H1 (cell line): Measurements from ENCODE around the gene CLEC16A. TPM values are rescaled to one million over a fixed set of nuclear protein-coding genes. Genes with fewer than 3 reads are reported as not detected.

Experiments used
- CTCF ChIA-PET: fragments of 300-600 bp; sonication (Branson Sonifier 250); formaldehyde crosslinking; loops from one replicate; lab custom pipeline; 2021; ENCODE audit not compliant: partially characterized antibody; lab: Charles Lee
- POLR2A ChIA-PET: fragments of 300-600 bp; sonication (Branson Sonifier 250); formaldehyde crosslinking; loops from one replicate; lab custom pipeline; 2021; ENCODE audit warnings: inconsistent platforms; ENCODE audit not compliant: partially characterized antibody; lab: Charles Lee
- DNase-seq, 2 experiments: peaks; one replicate each; pipeline versions ENCODE4 v3.0.0 to v3.0.0-alpha.2; 2010 to 2022; ENCODE audit warnings: low spot score in 2 of 2, low read depth in 1 of 2, mixed read lengths in 1 of 2
- FAIRE-seq: peaks from 2 replicates; lab custom pipeline; 2011; peaks lifted over from hg19 to GRCh38; lab: Jason Lieb, UNC
- H2AFZ ChIP-seq: 2 replicates; pipeline ENCODE4 v1.8.1; 2012; ENCODE audit warnings: low read length, inconsistent platforms
- H2AK5ac ChIP-seq: 2 replicates; pipeline ENCODE4 v1.6.1; 2013; ENCODE audit warnings: low read depth, low read length
- H2BK120ac ChIP-seq: replicated peaks from 2 replicates; pipeline ENCODE3; 2013; ENCODE audit warnings: low read depth, low read length, inconsistent platforms
- H2BK12ac ChIP-seq: 2 replicates; pipeline ENCODE4 v1.6.1; 2013; ENCODE audit warnings: low read depth, low read length
- H2BK15ac ChIP-seq: 2 replicates; pipeline ENCODE4 v1.6.1; 2013; ENCODE audit warnings: low read length
- H2BK20ac ChIP-seq: 2 replicates; pipeline ENCODE4 v1.6.1; 2013; ENCODE audit warnings: low read length
- H2BK5ac ChIP-seq: 2 replicates; pipeline ENCODE4 v1.6.1; 2013; ENCODE audit warnings: low read depth, low read length
- H3K14ac ChIP-seq: 2 replicates; pipeline ENCODE4 v1.6.1; 2013; ENCODE audit warnings: inconsistent platforms; ENCODE audit not compliant: insufficient read length
- H3K18ac ChIP-seq: 2 replicates; pipeline ENCODE4 v1.6.1; 2013; ENCODE audit warnings: low read length; ENCODE audit errors: extremely low read depth
- H3K23ac ChIP-seq: 2 replicates; pipeline ENCODE4 v1.6.1; 2013; ENCODE audit warnings: inconsistent platforms; ENCODE audit not compliant: insufficient read length
- H3K23me2 ChIP-seq: 2 replicates; pipeline ENCODE4 v1.6.1; 2013; ENCODE audit warnings: low read depth, low read length
- H3K27ac ChIP-seq: 2 replicates; pipeline ENCODE4 v1.6.1; 2011; ENCODE audit warnings: low read depth, low read length, inconsistent platforms
- H3K27me3 ChIP-seq, 4 experiments: replicated peaks in 1 of 4; 1 replicate in 1 of 4; 2 replicates in 3 of 4; pipeline versions ENCODE4 v1.6.1 to v1.8.1; 2011 to 2013; ENCODE audit warnings: low read length in 3 of 4, mild to moderate bottlenecking in 3 of 4, inconsistent platforms in 2 of 4, mixed read lengths in 2 of 4, moderate library complexity in 1 of 4; ENCODE audit not compliant: control insufficient read depth in 3 of 4, insufficient read depth in 3 of 4; ENCODE audit errors: extremely low read depth in 1 of 4
- H3K36me3 ChIP-seq, 4 experiments: 2 replicates each; pipeline versions ENCODE4 v1.6.1 to v1.8.1; 2011 to 2013; ENCODE audit warnings: mild to moderate bottlenecking in 4 of 4, low read length in 3 of 4, moderate library complexity in 2 of 4, control low read depth in 1 of 4, inconsistent platforms in 1 of 4; ENCODE audit not compliant: insufficient read depth in 4 of 4, control insufficient read depth in 2 of 4
- H3K4ac ChIP-seq: replicated peaks from 2 replicates; pipeline ENCODE3; 2013; ENCODE audit warnings: low read length, low read depth, mixed read lengths, inconsistent platforms; ENCODE audit not compliant: insufficient read length
- H3K4me1 ChIP-seq, 4 experiments: replicated peaks in 1 of 4; 1 replicate in 1 of 4; 2 replicates in 3 of 4; pipeline versions ENCODE4 v1.6.1 to v1.8.1; 2011 to 2013; ENCODE audit warnings: low read length in 3 of 4, inconsistent platforms in 2 of 4, mixed read lengths in 1 of 4; ENCODE audit not compliant: insufficient read depth in 4 of 4, control insufficient read depth in 3 of 4
- H3K4me2 ChIP-seq, 2 experiments: 2 replicates each; pipeline versions ENCODE4 v1.6.1 to v1.8.1; 2011 to 2013; ENCODE audit warnings: low read depth in 2 of 2, low read length in 2 of 2, control low read depth in 1 of 2, inconsistent platforms in 1 of 2, mild to moderate bottlenecking in 1 of 2; ENCODE audit not compliant: insufficient read depth in 1 of 2
- H3K4me3 ChIP-seq, 4 experiments: fragments of 200-600, 300-600 bp in 1 of 4; sonication (generic), shearing (Covaris generic), sonication (Bioruptor Twin) in 1 of 4; 2 replicates each; pipeline versions ENCODE4 v1.5.1 to v1.8.1; 2011 to 2016; ENCODE audit warnings: low read length in 4 of 4, low read depth in 3 of 4, control low read depth in 2 of 4, inconsistent platforms in 2 of 4, mild to moderate bottlenecking in 2 of 4, mixed read lengths in 1 of 4, moderate library complexity in 1 of 4; ENCODE audit not compliant: insufficient read depth in 2 of 4; ENCODE audit errors: extremely low read depth in 1 of 4
- H3K56ac ChIP-seq: replicated peaks from 2 replicates; pipeline ENCODE3; 2013; ENCODE audit warnings: low read depth, mild to moderate bottlenecking, mixed read lengths, low read length, inconsistent platforms; ENCODE audit not compliant: insufficient read length
- H3K79me1 ChIP-seq: 2 replicates; pipeline ENCODE4 v1.6.1; 2013; ENCODE audit warnings: low read depth, low read length, control low read depth
- H3K79me2 ChIP-seq, 2 experiments: 2 replicates each; pipeline versions ENCODE4 v1.6.1 to v1.8.1; 2012 to 2013; ENCODE audit warnings: low read length in 2 of 2, mild to moderate bottlenecking in 2 of 2, inconsistent platforms in 1 of 2; ENCODE audit not compliant: insufficient read depth in 2 of 2, control insufficient read depth in 1 of 2
- H3K9ac ChIP-seq, 4 experiments: replicated peaks in 1 of 4; 1 replicate in 1 of 4; 2 replicates in 3 of 4; pipeline versions ENCODE4 v1.6.1 to v1.8.1; 2011 to 2013; ENCODE audit warnings: low read depth in 3 of 4, low read length in 3 of 4, control low read depth in 2 of 4, mild to moderate bottlenecking in 2 of 4, moderate library complexity in 2 of 4, inconsistent platforms in 1 of 4; ENCODE audit errors: extremely low read depth in 1 of 4
- H3K9me3 ChIP-seq, 2 experiments: 2 replicates each; pipeline versions ENCODE4 v1.6.1 to v1.8.1; 2012 to 2013; ENCODE audit warnings: mild to moderate bottlenecking in 2 of 2, moderate library complexity in 2 of 2, control low read depth in 1 of 2, inconsistent platforms in 1 of 2, low read depth in 1 of 2, low read length in 1 of 2, mixed read lengths in 1 of 2; ENCODE audit not compliant: insufficient read depth in 2 of 2
- H4K20me1 ChIP-seq, 2 experiments: replicated peaks in 1 of 2; 2 replicates each; pipeline versions ENCODE3 to v1.8.1; 2011 to 2013; ENCODE audit warnings: inconsistent platforms in 2 of 2, low read length in 2 of 2, mild to moderate bottlenecking in 1 of 2; ENCODE audit not compliant: insufficient read depth in 2 of 2, control insufficient read depth in 1 of 2
- H4K5ac ChIP-seq: 2 replicates; pipeline ENCODE4 v1.6.1; 2013; ENCODE audit warnings: low read length, low read depth, mixed read lengths, inconsistent platforms; ENCODE audit not compliant: insufficient read length
- H4K8ac ChIP-seq: 2 replicates; pipeline ENCODE4 v1.8.0; 2013; ENCODE audit warnings: mild to moderate bottlenecking, moderate library complexity, low read length, inconsistent platforms; ENCODE audit not compliant: insufficient read depth; ENCODE audit errors: extremely low read depth
- H4K91ac ChIP-seq: replicated peaks from 2 replicates; pipeline ENCODE3; 2013; ENCODE audit warnings: low read length, mixed read lengths, inconsistent platforms; ENCODE audit not compliant: insufficient read length
- BCL11A ChIP-seq, 2 experiments: IDR thresholded peaks; one replicate each; pipeline ENCODE4 v1.6.1; 2011; ENCODE audit warnings: low read depth in 2 of 2, low read length in 2 of 2, mild to moderate bottlenecking in 2 of 2
- GABPA ChIP-seq: IDR thresholded peaks from 2 replicates; pipeline ENCODE4 v1.6.1; 2011; ENCODE audit warnings: mild to moderate bottlenecking, low read length, moderate library complexity, borderline replicate concordance; ENCODE audit not compliant: insufficient read depth
- KDM5A ChIP-seq: fragments of 200-600 bp; IDR thresholded peaks from 2 replicates; pipeline ENCODE4 v1.7.1; 2012; ENCODE audit warnings: mild to moderate bottlenecking, low read length, inconsistent platforms, mixed read lengths
- MAFK ChIP-seq: IDR thresholded peaks from 2 replicates; pipeline ENCODE4 v1.6.1; 2012; ENCODE audit warnings: low read depth, mild to moderate bottlenecking, improper control_type of control experiment, low read length
- RAD21 ChIP-seq, 2 experiments: IDR thresholded peaks in 1 of 2; conservative IDR thresholded peaks in 1 of 2; 2 replicates each; pipeline ENCODE4 v1.6.1; 2011; ENCODE audit warnings: low read depth in 2 of 2, low read length in 2 of 2, improper control_type of control experiment in 1 of 2, inconsistent platforms in 1 of 2, mild to moderate bottlenecking in 1 of 2, moderate library complexity in 1 of 2
- SIRT6 ChIP-seq: IDR thresholded peaks from one replicate; pipeline ENCODE4 v1.7.1; 2012; ENCODE audit warnings: low read length, inconsistent platforms
- TBP ChIP-seq: IDR thresholded peaks from 2 replicates; pipeline ENCODE4 v1.6.1; 2011; ENCODE audit warnings: low read depth, low read length, improper control_type of control experiment
- TCF12 ChIP-seq: IDR thresholded peaks from 2 replicates; pipeline ENCODE4 v1.6.1; 2011; ENCODE audit warnings: low read depth, mild to moderate bottlenecking, low read length
- WGBS, 2 experiments: shearing (Covaris generic) in 1 of 2; methylation state at CpG; one replicate each; pipeline versions ENCODE4 v1.1.6 to v1.1.7; 2013 to 2015; ENCODE audit warnings: low lambda C conversion rate in 2 of 2, mixed read lengths in 2 of 2, inconsistent platforms in 1 of 2, low coverage in 1 of 2, missing lambda C conversion rate in 1 of 2; ENCODE audit not compliant: insufficient replicate concordance in 2 of 2, insufficient coverage in 1 of 2, insufficient read length in 1 of 2; ENCODE audit errors: extremely low coverage in 1 of 2, missing lambda C conversion rate in 1 of 2; 5-methylcytosine and 5-hydroxymethylcytosine counted together
- polyA plus RNA-seq, 7 experiments: library from polyadenylated mRNA; depleted of rRNA in 3 of 7; stranded (reverse) in 5 of 7; unstranded in 2 of 7; fragments of >200 nt in 5 of 7; fragments of 200-250 nt in 2 of 7; gene quantifications; 1 replicate in 5 of 7; 2 replicates in 1 of 7; 4 replicates in 1 of 7; pipeline versions ENCODE4 v1.2.1 to v1.2.3, GENCODE V29; 2011 to 2013; ENCODE audit warnings: missing spikeins in 2 of 7, mixed read lengths in 2 of 7
- total RNA-seq: library from RNA; stranded (reverse); fragmentation: NEBNext Ultra II Directional; extraction: Animal tissue kit (Norgen Biotek cat#: 25700); gene quantifications from 2 replicates; pipeline ENCODE4 v1.2.1, GENCODE V29; 2021
- TF ChIP-seq, protein P1 (sequence below): IDR thresholded peaks from 2 replicates; pipeline ENCODE4 v1.6.1; 2012; ENCODE audit warnings: inconsistent platforms
- TF ChIP-seq, protein P2 (sequence below): IDR thresholded peaks from 2 replicates; pipeline ENCODE4 v1.6.1; 2011; ENCODE audit warnings: low read length, improper control_type of control experiment

Gene CLEC16A
- total and polyA plus RNA-seq, 2 of the 8 experiments (the other 6 are each of a cell fraction or from before 2014, with no cell fraction given): 7.6 to 19.3 TPM

DNA sequence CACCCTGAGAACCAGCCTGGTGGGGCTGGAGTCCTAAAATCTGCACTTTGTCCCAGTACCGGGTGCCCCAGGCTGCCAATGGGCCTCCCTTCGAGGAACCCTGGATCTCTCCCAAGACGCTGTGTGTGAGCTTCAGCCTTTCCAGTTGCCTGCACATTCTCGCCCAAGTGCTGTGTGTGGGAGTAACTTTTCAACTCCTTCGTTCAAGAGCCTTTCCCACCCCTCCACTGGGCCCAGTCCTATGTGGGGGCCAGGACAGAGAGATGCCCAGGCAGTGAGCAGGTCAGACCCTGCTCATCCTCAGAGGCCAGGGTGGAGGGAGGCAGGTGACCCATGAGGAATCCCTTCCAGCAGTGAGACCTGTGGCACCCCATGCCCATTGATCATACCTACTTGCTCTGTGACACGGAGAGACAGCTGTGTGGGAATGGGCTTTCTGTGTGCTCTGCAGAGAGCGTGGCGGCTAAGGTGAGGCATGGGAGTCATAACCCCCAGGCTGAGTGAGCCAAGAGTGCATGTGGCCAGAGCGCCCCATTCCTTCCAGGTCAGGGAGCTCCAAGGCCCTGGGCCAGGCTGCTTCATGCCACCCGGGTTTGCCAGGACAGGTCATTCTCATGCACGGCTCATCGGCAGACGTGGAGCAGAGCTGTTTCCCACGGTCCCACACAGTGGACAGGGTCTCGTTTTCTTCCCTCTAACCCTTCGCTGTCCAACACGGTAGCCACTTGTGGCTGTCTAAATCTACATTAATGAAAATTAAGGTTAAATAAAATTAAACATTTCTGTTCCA, 154.4 kb downstream of the CLEC16A start:
- CTCF ChIA-PET: interaction anchor here (0.8 to 2.2 kb wide), 7 partner anchors 11 to 260 kb away, joined by 3 to 6 read pairs (median 3); partner anchors contain the start of gene PRM3
- Histone ChIP-seq H3K79me2 (no peaks in the 10 kb centered on the region), H4K91ac (no peak overlapping the region), H3K9ac (no peak overlapping the region), H2BK20ac (no peak overlapping the region), H3K9me3 (no peaks in the 10 kb centered on the region), H3K79me1 (no peaks in the 10 kb centered on the region), H3K36me3 (no peaks in the 10 kb centered on the region), H3K23ac (no peak overlapping the region), H3K18ac (no peak overlapping the region), H2AFZ (no peak overlapping the region), H3K27me3 (no peaks in the 10 kb centered on the region), H3K56ac (no peak overlapping the region), H3K4me3 (no peak overlapping the region), H2BK12ac (no peak overlapping the region), H3K4me2 (no peak overlapping the region), H2AK5ac (no peak overlapping the region), H4K8ac (no peak overlapping the region), H2BK5ac (no peak overlapping the region), H2BK120ac (no peak overlapping the region), H3K27ac (no peak overlapping the region), H3K23me2 (no peaks in the 10 kb centered on the region), H3K14ac (no peak overlapping the region), H3K4me1 (no peaks in the 10 kb centered on the region; a peak in 2 of 7 replicates), H4K20me1 (no peaks in the 10 kb centered on the region), H4K5ac (no peak overlapping the region), H2BK15ac (no peak overlapping the region), H3K4ac (no peak overlapping the region)
- 93% methylated on average over 17 of the region's 17 CpGs; no CpG with 5 or more reads in 1 of the 2 experiments for WGBS, 2 experiments
- POLR2A ChIA-PET: interaction anchor here (1.4 kb wide), 1 partner anchor 8 kb away, joined by 3 read pairs; no protein-coding TSS in a partner anchor
- DNase-seq (no peak), FAIRE-seq (no peak)
- TF ChIP-seq TBP: no peak
- TF ChIP-seq, protein P1, sequence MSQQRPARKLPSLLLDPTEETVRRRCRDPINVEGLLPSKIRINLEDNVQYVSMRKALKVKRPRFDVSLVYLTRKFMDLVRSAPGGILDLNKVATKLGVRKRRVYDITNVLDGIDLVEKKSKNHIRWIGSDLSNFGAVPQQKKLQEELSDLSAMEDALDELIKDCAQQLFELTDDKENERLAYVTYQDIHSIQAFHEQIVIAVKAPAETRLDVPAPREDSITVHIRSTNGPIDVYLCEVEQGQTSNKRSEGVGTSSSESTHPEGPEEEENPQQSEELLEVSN: no peak
- TF ChIP-seq SIRT6: no peak
- no peak for TF ChIP-seq RAD21 (IDR thresholded peaks at IDR 0.05 in 1 of 2, conservative IDR thresholded peaks at IDR 0.05 in 1 of 2; ENCODE audit: low read depth in 2 of 2, low read length in 2 of 2)
- no peak for TF ChIP-seq MAFK
- TF ChIP-seq, protein P2, sequence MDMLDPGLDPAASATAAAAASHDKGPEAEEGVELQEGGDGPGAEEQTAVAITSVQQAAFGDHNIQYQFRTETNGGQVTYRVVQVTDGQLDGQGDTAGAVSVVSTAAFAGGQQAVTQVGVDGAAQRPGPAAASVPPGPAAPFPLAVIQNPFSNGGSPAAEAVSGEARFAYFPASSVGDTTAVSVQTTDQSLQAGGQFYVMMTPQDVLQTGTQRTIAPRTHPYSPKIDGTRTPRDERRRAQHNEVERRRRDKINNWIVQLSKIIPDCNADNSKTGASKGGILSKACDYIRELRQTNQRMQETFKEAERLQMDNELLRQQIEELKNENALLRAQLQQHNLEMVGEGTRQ: no peak
- TF ChIP-seq TCF12: no peak
- no peak for TF ChIP-seq KDM5A
- no peak for TF ChIP-seq GABPA
- no peak for TF ChIP-seq BCL11A (IDR thresholded peaks at IDR 0.05; ENCODE audit: low read depth in 2 of 2, low read length in 2 of 2)
